CD4-positive, alpha-beta T cell (primary cell): ENCODE results near the gene DOCK2. TPM values are rescaled to one million over a fixed set of nuclear protein-coding genes. Genes with fewer than 3 reads are reported as not detected.

Experiments used
- ATAC-seq: fragments of 200-7000 bp; cut with Tn5 transposase; one replicate; pipeline ENCODE4 v1.10.0; 2022; ENCODE audit warnings: mild to moderate bottlenecking; ENCODE audit not compliant: poor library complexity
- CTCF ChIA-PET: fragments of 350-600 bp; sonication (Branson Sonifier 250); formaldehyde crosslinking; loops from one replicate; lab custom pipeline; 2021; ENCODE audit warnings: antibody characterized with exemption, inconsistent platforms; lab: Charles Lee
- POLR2A ChIA-PET: fragments of 350-600 bp; sonication (Branson Sonifier 250); formaldehyde crosslinking; loops from one replicate; lab custom pipeline; 2021; ENCODE audit warnings: antibody characterized with exemption, inconsistent platforms; lab: Charles Lee
- DNase-seq, 14 experiments: peaks; one replicate each; pipeline ENCODE4 v3.0.0-alpha.2; 2013 to 2020; ENCODE audit warnings: mixed read lengths in 2 of 14
- H3K27ac ChIP-seq, 2 donors: one replicate each; pipeline versions ENCODE4 v1.5.1 to v1.7.0; 2013; ENCODE audit warnings: low read length in 2 of 2, low read depth in 1 of 2, mild to moderate bottlenecking in 1 of 2
- H3K27me3 ChIP-seq, 2 experiments: 1 replicate in 1 of 2; 2 replicates in 1 of 2; pipeline versions ENCODE4 v1.6.1 to v1.7.0; 2013; ENCODE audit warnings: low read length in 2 of 2, control low read depth in 1 of 2, mild to moderate bottlenecking in 1 of 2, moderate library complexity in 1 of 2; ENCODE audit not compliant: insufficient read depth in 2 of 2, control insufficient read depth in 1 of 2
- H3K36me3 ChIP-seq: one replicate; pipeline ENCODE4 v1.6.1; 2013; ENCODE audit warnings: low read length, control low read depth; ENCODE audit not compliant: insufficient read depth
- H3K4me1 ChIP-seq: one replicate; pipeline ENCODE4 v1.6.1; 2013; ENCODE audit warnings: low read length, control low read depth; ENCODE audit not compliant: insufficient read depth
- H3K4me3 ChIP-seq: one replicate; pipeline ENCODE4 v1.5.1; 2013; ENCODE audit warnings: mild to moderate bottlenecking, low read length, moderate library complexity
- H3K9me3 ChIP-seq, 2 experiments: 1 replicate in 1 of 2; 2 replicates in 1 of 2; pipeline versions ENCODE4 v1.6.1 to v1.7.0; 2013; ENCODE audit warnings: low read length in 2 of 2, mild to moderate bottlenecking in 2 of 2, control low read depth in 1 of 2, moderate library complexity in 1 of 2; ENCODE audit not compliant: control insufficient read depth in 1 of 2, insufficient read depth in 1 of 2
- H3K27ac Mint-ChIP-seq: one replicate; pipeline ENCODE4 v1.8.0; 2020; ENCODE audit warnings: mixed read lengths
- H3K27me3 Mint-ChIP-seq: one replicate; pipeline ENCODE4 v1.8.0; 2021; ENCODE audit warnings: mixed read lengths
- H3K36me3 Mint-ChIP-seq: one replicate; pipeline ENCODE4 v1.8.0; 2021; ENCODE audit warnings: low read depth, mixed read lengths
- H3K4me1 Mint-ChIP-seq: one replicate; pipeline ENCODE4 v1.8.0; 2021; ENCODE audit warnings: low read depth, mixed read lengths
- H3K4me3 Mint-ChIP-seq: one replicate; pipeline ENCODE4 v1.8.0; 2020; ENCODE audit warnings: mild to moderate bottlenecking, mixed read lengths
- H3K9me3 Mint-ChIP-seq: one replicate; pipeline ENCODE4 v1.8.0; 2020; ENCODE audit warnings: mixed read lengths
- CTCF ChIP-seq: fragments of 200-600 bp; IDR thresholded peaks from one replicate; pipeline ENCODE4 v1.8.0; 2022; ENCODE audit warnings: antibody characterized with exemption, mild to moderate bottlenecking
- intact Hi-C, 2 experiments: fragments of 100-400 bp; cut with DNase I in 1 of 2; cut with micrococcal nuclease in 1 of 2; formaldehyde crosslinking; loops; one replicate each; pipeline versions ENCODE4 v1.15.1 to v1.9.0; 2023 to 2025; cut with DNase I, micrococcal nuclease
- total RNA-seq, 174 experiments: library from RNA in 2 of 174; stranded (reverse) in 2 of 174; gene quantifications; one replicate each; pipeline ENCODE4 v1.2.3 and lab custom pipeline; 2021 to 2026

DOCK2 gene
- total RNA-seq, 2 experiments from 2014 or later: 220 to 229 TPM

GRCh38 chr5:169978714-169979113 is 341.6 kb downstream of the DOCK2 start:
- H3K36me3 ChIP-seq: peaks cover 20% of the 10 kb centered on the region
- DNase-seq (no peak), ATAC-seq (no peak)
- intact Hi-C loops: no loop called here
- TF ChIP-seq CTCF: no peak
- no peaks in the 10 kb centered on the region for H3K27me3 ChIP-seq
- Mint-ChIP-seq H3K27ac (no peak overlapping the region), H3K27me3 (no peaks in the 10 kb centered on the region), H3K36me3 (peaks cover 49% of the 10 kb centered on the region), H3K4me3 (no peak overlapping the region), H3K4me1 (no peaks in the 10 kb centered on the region), H3K9me3 (no peaks in the 10 kb centered on the region)
- no peak overlapping the region for H3K27ac ChIP-seq
- ChIA-PET POLR2A (no interaction called here), CTCF (no interaction called here)
- H3K9me3 ChIP-seq: no peaks in the 10 kb centered on the region
- H3K4me1 ChIP-seq: no peaks in the 10 kb centered on the region
- no peak overlapping the region for H3K4me3 ChIP-seq

- Mint-ChIP-seq H3K27ac (no peak overlapping the region), H3K27me3 (no peaks in the 10 kb centered on the region), H3K4me3 (no peak overlapping the region), H3K9me3 (no peaks in the 10 kb centered on the region), H3K4me1 (no peaks in the 10 kb centered on the region), H3K36me3 (peaks cover 53% of the 10 kb centered on the region)
- ATAC-seq (no peak), DNase-seq (no peak)
- H3K27me3 ChIP-seq: no peaks in the 10 kb centered on the region
- intact Hi-C loops: no loop called here
- H3K4me1 ChIP-seq: no peaks in the 10 kb centered on the region
- peaks cover 30% of the 10 kb centered on the region for H3K36me3 ChIP-seq
- H3K9me3 ChIP-seq: no peaks in the 10 kb centered on the region
- no peak for TF ChIP-seq CTCF
- H3K27ac ChIP-seq: no peak overlapping the region
- H3K4me3 ChIP-seq: no peak overlapping the region
- ChIA-PET CTCF (no interaction called here), POLR2A (no interaction called here)
These were observed 342.8 kb downstream of the DOCK2 start for GRCh38 chr5:169979871-169980270.

- H3K36me3 Mint-ChIP-seq: peaks cover 57% of the 10 kb centered on the region
- Histone ChIP-seq H3K27me3 (no peaks in the 10 kb centered on the region), H3K36me3 (peaks cover 35% of the 10 kb centered on the region), H3K4me1 (no peaks in the 10 kb centered on the region), H3K4me3 (no peak within 1 kb of the TSS), H3K27ac (no peak within 1 kb of the TSS), H3K9me3 (no peaks in the 10 kb centered on the region)
- H3K4me3 Mint-ChIP-seq: no peak within 1 kb of the TSS
- no peaks in the 10 kb centered on the region for H3K4me1 Mint-ChIP-seq
- peak in 3 of 14 experiments; percentile 4 to 9 (median 8) for DNase-seq
- ATAC-seq: no peak
- H3K27me3 Mint-ChIP-seq: no peaks in the 10 kb centered on the region
- H3K27ac Mint-ChIP-seq: no peak within 1 kb of the TSS
- ChIA-PET CTCF (no interaction called here), POLR2A (no interaction called here)
- no peaks in the 10 kb centered on the region for H3K9me3 Mint-ChIP-seq
- intact Hi-C loops: no loop called here
- no peak for TF ChIP-seq CTCF
These were observed 343.5 kb downstream of the DOCK2 start, which contains the start of gene INSYN2B for GRCh38 chr5:169980418-169981053. INSYN2B (minus strand) TSS chr5:169980495; CDS start chr5:169883898, 96,597 bp downstream.
